IMR-90 (cell line): ENCODE data around the gene EIF3L. TPM values are rescaled to one million over a fixed set of nuclear protein-coding genes. Genes with fewer than 3 reads are reported as not detected.

Experiments used
- ATAC-seq: fragments of 200-7000 bp; cut with Tn5 transposase; 2 replicates; pipeline ENCODE4 v1.9.1; 2020; ENCODE audit warnings: low read depth, mild to moderate bottlenecking, moderate library complexity
- BruUV-seq: library from RNA; stranded (reverse); fragments of 400-500 nt; replicated peaks from 2 replicates; lab custom pipeline; 2021; lab: Mats Ljungman, UMichigan
- CTCF ChIA-PET: fragments of 300-600 bp; formaldehyde crosslinking; extraction: SDS; loops from one replicate; lab custom pipeline; 2021; ENCODE audit warnings: antibody characterized with exemption; lab: Yijun Ruan, JAX
- POLR2A ChIA-PET: fragments of 300-600 bp; sonication (Branson Sonifier 250); formaldehyde crosslinking; loops from one replicate; lab custom pipeline; 2022; ENCODE audit warnings: antibody characterized with exemption; ENCODE audit not compliant: unreplicated experiment; lab: Charles Lee
- DNase-seq: peaks from one replicate; pipeline ENCODE4 v3.0.0; 2013
- H2AFZ ChIP-seq: replicated peaks from 2 replicates; pipeline ENCODE3; 2013; ENCODE audit warnings: low read length, mild to moderate bottlenecking; ENCODE audit not compliant: poor library complexity
- H2AK5ac ChIP-seq: 2 replicates; pipeline ENCODE4 v1.6.1; 2013; ENCODE audit warnings: low read depth, low read length, inconsistent platforms
- H2AK9ac ChIP-seq: replicated peaks from 2 replicates; pipeline ENCODE3; 2013; ENCODE audit warnings: mild to moderate bottlenecking, low read depth, low read length, moderate library complexity; ENCODE audit not compliant: poor library complexity
- H2BK120ac ChIP-seq: 2 replicates; pipeline ENCODE4 v1.6.1; 2013; ENCODE audit warnings: low read depth, low read length, inconsistent platforms
- H2BK15ac ChIP-seq: 3 replicates; pipeline ENCODE4 v1.6.1; 2013; ENCODE audit warnings: low read depth, low read length, inconsistent platforms
- H2BK20ac ChIP-seq: 2 replicates; pipeline ENCODE4 v1.6.1; 2013; ENCODE audit warnings: low read depth, mild to moderate bottlenecking, inconsistent platforms, low read length, moderate library complexity
- H2BK5ac ChIP-seq: 2 replicates; pipeline ENCODE4 v1.6.1; 2013; ENCODE audit warnings: mild to moderate bottlenecking, low read depth, low read length, inconsistent platforms; ENCODE audit not compliant: poor library complexity, severe bottlenecking
- H3K14ac ChIP-seq: replicated peaks from 2 replicates; pipeline ENCODE4 v1.6.1; 2013; ENCODE audit warnings: low read depth, low read length, inconsistent platforms
- H3K18ac ChIP-seq: 2 replicates; pipeline ENCODE4 v1.6.1; 2013; ENCODE audit warnings: low read depth, low read length, control low read depth
- H3K23ac ChIP-seq: 2 replicates; pipeline ENCODE4 v1.6.1; 2013; ENCODE audit warnings: low read depth, low read length, inconsistent platforms
- H3K27ac ChIP-seq: 2 replicates; pipeline ENCODE4 v1.5.1; 2013; ENCODE audit warnings: mild to moderate bottlenecking, control low read depth, low read length; ENCODE audit not compliant: insufficient read depth
- H3K27me3 ChIP-seq: 2 replicates; pipeline ENCODE4 v1.6.1; 2013; ENCODE audit warnings: low read length; ENCODE audit not compliant: control insufficient read depth, insufficient read depth
- H3K36me3 ChIP-seq: 2 replicates; pipeline ENCODE4 v1.6.1; 2013; ENCODE audit warnings: low read length, mixed read lengths; ENCODE audit not compliant: control insufficient read depth, insufficient read depth
- H3K4ac ChIP-seq: 2 replicates; pipeline ENCODE4 v1.6.1; 2013; ENCODE audit warnings: low read depth, low read length, inconsistent platforms
- H3K4me1 ChIP-seq: 2 replicates; pipeline ENCODE4 v1.6.1; 2013; ENCODE audit warnings: low read length, mixed read lengths; ENCODE audit not compliant: control insufficient read depth, insufficient read depth
- H3K4me2 ChIP-seq: 2 replicates; pipeline ENCODE4 v1.6.1; 2013; ENCODE audit warnings: low read depth, mild to moderate bottlenecking, control low read depth, low read length, moderate library complexity
- H3K4me3 ChIP-seq: 2 replicates; pipeline ENCODE4 v1.5.1; 2013; ENCODE audit warnings: low read depth, mild to moderate bottlenecking, control low read depth, low read length, moderate library complexity; ENCODE audit not compliant: insufficient read depth
- H3K56ac ChIP-seq: 2 replicates; pipeline ENCODE4 v1.6.1; 2013; ENCODE audit warnings: low read length, inconsistent platforms; ENCODE audit not compliant: insufficient read depth; ENCODE audit errors: extremely low read depth
- H3K79me1 ChIP-seq, 2 experiments: 2 replicates each; pipeline ENCODE4 v1.6.1; 2013; ENCODE audit warnings: low read length in 2 of 2, inconsistent platforms in 1 of 2, low read depth in 1 of 2
- H3K9ac ChIP-seq: 2 replicates; pipeline ENCODE4 v1.6.1; 2013; ENCODE audit warnings: low read depth, low read length, control low read depth
- H3K9me1 ChIP-seq: 2 replicates; pipeline ENCODE4 v1.6.1; 2013; ENCODE audit warnings: low read length, inconsistent platforms; ENCODE audit not compliant: insufficient read depth
- H3K9me3 ChIP-seq: 2 replicates; pipeline ENCODE4 v1.6.1; 2013; ENCODE audit warnings: low read length; ENCODE audit not compliant: control insufficient read depth, insufficient read depth
- H4K20me1 ChIP-seq: 2 replicates; pipeline ENCODE4 v1.6.1; 2013; ENCODE audit warnings: low read length, inconsistent platforms; ENCODE audit not compliant: insufficient read depth
- H4K5ac ChIP-seq: 2 replicates; pipeline ENCODE4 v1.6.1; 2013; ENCODE audit warnings: mild to moderate bottlenecking, low read depth, low read length, control low read depth
- H4K8ac ChIP-seq, 2 experiments: 2 replicates each; pipeline ENCODE4 v1.6.1; 2013; ENCODE audit warnings: low read depth in 2 of 2, low read length in 2 of 2, control low read depth in 1 of 2, inconsistent platforms in 1 of 2
- H4K91ac ChIP-seq: 2 replicates; pipeline ENCODE4 v1.6.1; 2013; ENCODE audit warnings: low read depth, low read length, inconsistent platforms; ENCODE audit not compliant: insufficient read depth
- CTCF ChIP-seq: conservative IDR thresholded peaks from 2 replicates; pipeline ENCODE4 v1.5.1; 2012; ENCODE audit warnings: mild to moderate bottlenecking, low read depth, low read length, improper control_type of control experiment
- FOS ChIP-seq: fragments of 150-350 bp; IDR thresholded peaks from 2 replicates; pipeline ENCODE4 v1.6.1; 2016; ENCODE audit warnings: low read depth, low read length
- MAZ ChIP-seq: IDR thresholded peaks from 2 replicates; pipeline ENCODE4 v1.6.1; 2012; ENCODE audit warnings: low read depth, mild to moderate bottlenecking, low read length, improper control_type of control experiment, moderate library complexity, borderline replicate concordance
- MXI1 ChIP-seq: IDR thresholded peaks from 2 replicates; pipeline ENCODE4 v1.6.1; 2012; ENCODE audit warnings: low read depth, mild to moderate bottlenecking, low read length, moderate library complexity, borderline replicate concordance
- WGBS, 2 experiments: methylation state at CpG; one replicate each; pipeline versions ENCODE4 v1.1.5 to v1.1.7; 2013; ENCODE audit warnings: missing lambda C conversion rate in 2 of 2; ENCODE audit not compliant: insufficient read length in 1 of 2; ENCODE audit errors: extremely low coverage in 2 of 2; 5-methylcytosine and 5-hydroxymethylcytosine counted together
- dilution Hi-C: fragments of 300-500 bp; cut with HindIII; formaldehyde crosslinking; loops from one replicate; pipeline ENCODE4 v1.14.3; 2018; ENCODE audit warnings: low sequenced_read_pairs; ENCODE audit not compliant: unreplicated experiment
- in situ Hi-C: fragments of 300-500 bp; cut with MboI; formaldehyde crosslinking; loops from 3 replicates; pipeline ENCODE4 v1.14.3; 2019; ENCODE audit warnings: low sequenced_read_pairs, inconsistent platforms, mixed read lengths
- intact Hi-C: fragments of 100-400 bp; cut with micrococcal nuclease; formaldehyde crosslinking; loops from 2 replicates; pipeline ENCODE4 v1.10.0; 2022
- polyA plus RNA-seq, 3 experiments: library from polyadenylated mRNA; depleted of rRNA; stranded (reverse); fragments of >200 nt; gene quantifications; 2 replicates each; pipeline ENCODE4 v1.2.3, GENCODE V29; 2012; ENCODE audit warnings: low replicate concordance in 1 of 3
- total RNA-seq: library from RNA; depleted of rRNA; stranded (reverse); fragments of >200 nt; gene quantifications from 2 replicates; pipeline ENCODE4 v1.2.3, GENCODE V29; 2012

EIF3L gene
- total and polyA plus RNA-seq, 2 of the 4 experiments (the other 2 are of a cell fraction): 391 to 593 TPM

GRCh38 chr22:37812869-37813678, 36.1 kb upstream of the EIF3L start:
- CTCF ChIA-PET: no interaction called here

More at GRCh38 chr22:37812869-37813678, 36.1 kb upstream of the EIF3L start:
- dilution Hi-C loops: no loop called here
- H3K4ac ChIP-seq: no peak overlapping the region
- no peak overlapping the region for H4K91ac ChIP-seq
- DNase-seq: no peak
- ATAC-seq: no peak
- no peak overlapping the region for H3K23ac ChIP-seq
- H3K14ac ChIP-seq: no peak overlapping the region
- H2BK5ac ChIP-seq: no peak overlapping the region
- peaks cover 7% of the 10 kb centered on the region; the same call in 1 of the 2 replicates for H3K36me3 ChIP-seq
- peaks cover 0 to 20% of the 10 kb centered on the region in 2 experiments; a peak in 2 of 4 replicates for H3K79me1 ChIP-seq
- BruUV-seq: no TSS peak
- H2AK5ac ChIP-seq: no peak overlapping the region
- H3K4me2 ChIP-seq: no peak overlapping the region
- no peak overlapping the region for H3K18ac ChIP-seq
- H4K8ac ChIP-seq: no peak overlapping the region
- H3K9me1 ChIP-seq: no peaks in the 10 kb centered on the region
- no peaks in the 10 kb centered on the region for H3K27me3 ChIP-seq
- H3K4me3 ChIP-seq: no peak overlapping the region
- no peaks in the 10 kb centered on the region; the same call in 1 of the 2 replicates for H4K20me1 ChIP-seq
- no peak overlapping the region for H4K5ac ChIP-seq
- H2AK9ac ChIP-seq: no peak overlapping the region
- no peak overlapping the region for H3K9ac ChIP-seq
- intact Hi-C loops: no loop called here
- 92% methylated on average over 6 of the region's 27 CpGs; no CpG with 5 or more reads in 1 of the 2 experiments for WGBS, 2 experiments
- POLR2A ChIA-PET: no interaction called here
- no peak overlapping the region for H3K27ac ChIP-seq
- TF ChIP-seq FOS: no peak
- TF ChIP-seq MAZ: no peak
- TF ChIP-seq MXI1: no peak
- no peak for TF ChIP-seq CTCF
- no peak overlapping the region for H2AFZ ChIP-seq
- H3K56ac ChIP-seq: no peak overlapping the region
- peaks cover 3% of the 10 kb centered on the region for H3K4me1 ChIP-seq
- H2BK15ac ChIP-seq: no peak overlapping the region
- no peak overlapping the region for H2BK20ac ChIP-seq
- H2BK120ac ChIP-seq: no peak overlapping the region
- in situ Hi-C loops: no loop called here
- H3K9me3 ChIP-seq: no peaks in the 10 kb centered on the region
